Measurements from ENCODE around the gene DIDO1. TPM values are rescaled to one million over a fixed set of nuclear protein-coding genes. Genes with fewer than 3 reads are reported as not detected.

DIDO1 gene
- total and polyA plus RNA-seq, 2 of the 13 experiments (the other 11 are each of a cell fraction or from before 2014, with no cell fraction given): 75.0 to 75.1 TPM

DNA sequence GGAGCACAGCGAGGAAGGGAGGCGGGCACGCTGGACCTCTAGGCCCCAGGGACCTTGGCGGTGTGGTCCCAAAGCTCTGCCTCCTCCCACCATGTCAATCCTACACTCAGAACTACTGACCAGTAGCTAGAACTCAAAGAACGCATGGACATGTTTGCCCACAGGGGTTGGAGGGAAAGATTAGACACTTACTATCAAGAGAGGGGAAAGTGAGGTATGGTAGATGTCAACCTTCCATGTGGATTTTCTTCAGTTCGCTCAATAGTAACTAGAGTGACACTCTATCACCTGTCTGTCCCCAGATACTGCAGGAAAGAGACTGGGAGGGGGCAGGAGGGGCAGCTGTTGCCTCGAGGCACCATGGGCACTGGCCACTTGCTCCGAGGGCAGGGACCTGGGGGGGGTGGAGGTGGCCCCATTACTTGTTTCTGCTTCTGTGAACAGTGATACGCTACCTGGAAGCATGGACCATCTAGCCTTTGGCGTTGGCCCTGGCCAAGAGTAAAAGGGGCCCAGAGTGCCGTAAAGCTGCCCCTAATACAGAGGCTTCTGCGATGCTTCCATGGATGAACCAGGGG, 912 bp upstream of the DIDO1 start (continued):
- no peak for TF ChIP-seq ZFP82 (CRISPR knock-in tag; IDR thresholded peaks at IDR 0.05; ENCODE audit: borderline replicate concordance)
- TF ChIP-seq, protein P1, sequence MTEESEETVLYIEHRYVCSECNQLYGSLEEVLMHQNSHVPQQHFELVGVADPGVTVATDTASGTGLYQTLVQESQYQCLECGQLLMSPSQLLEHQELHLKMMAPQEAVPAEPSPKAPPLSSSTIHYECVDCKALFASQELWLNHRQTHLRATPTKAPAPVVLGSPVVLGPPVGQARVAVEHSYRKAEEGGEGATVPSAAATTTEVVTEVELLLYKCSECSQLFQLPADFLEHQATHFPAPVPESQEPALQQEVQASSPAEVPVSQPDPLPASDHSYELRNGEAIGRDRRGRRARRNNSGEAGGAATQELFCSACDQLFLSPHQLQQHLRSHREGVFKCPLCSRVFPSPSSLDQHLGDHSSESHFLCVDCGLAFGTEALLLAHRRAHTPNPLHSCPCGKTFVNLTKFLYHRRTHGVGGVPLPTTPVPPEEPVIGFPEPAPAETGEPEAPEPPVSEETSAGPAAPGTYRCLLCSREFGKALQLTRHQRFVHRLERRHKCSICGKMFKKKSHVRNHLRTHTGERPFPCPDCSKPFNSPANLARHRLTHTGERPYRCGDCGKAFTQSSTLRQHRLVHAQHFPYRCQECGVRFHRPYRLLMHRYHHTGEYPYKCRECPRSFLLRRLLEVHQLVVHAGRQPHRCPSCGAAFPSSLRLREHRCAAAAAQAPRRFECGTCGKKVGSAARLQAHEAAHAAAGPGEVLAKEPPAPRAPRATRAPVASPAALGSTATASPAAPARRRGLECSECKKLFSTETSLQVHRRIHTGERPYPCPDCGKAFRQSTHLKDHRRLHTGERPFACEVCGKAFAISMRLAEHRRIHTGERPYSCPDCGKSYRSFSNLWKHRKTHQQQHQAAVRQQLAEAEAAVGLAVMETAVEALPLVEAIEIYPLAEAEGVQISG (CRISPR knock-in tag; IDR thresholded peaks at IDR 0.05): no peak
- TF ChIP-seq E2F1 (CRISPR knock-in tag; IDR thresholded peaks at IDR 0.05): no peak
- TF ChIP-seq MBD4 (IDR thresholded peaks at IDR 0.05; ENCODE audit: borderline replicate concordance, low read length): no peak
- TF ChIP-seq ZNF704 (CRISPR knock-in tag; IDR thresholded peaks at IDR 0.05; ENCODE audit: borderline replicate concordance): 0 out of 2 replicates have a peak, but pooled peaks have one; percentile 6
- TF ChIP-seq ZFX (CRISPR knock-in tag; IDR thresholded peaks at IDR 0.05; ENCODE audit: low read depth): no peak
- TF ChIP-seq, protein P2, sequence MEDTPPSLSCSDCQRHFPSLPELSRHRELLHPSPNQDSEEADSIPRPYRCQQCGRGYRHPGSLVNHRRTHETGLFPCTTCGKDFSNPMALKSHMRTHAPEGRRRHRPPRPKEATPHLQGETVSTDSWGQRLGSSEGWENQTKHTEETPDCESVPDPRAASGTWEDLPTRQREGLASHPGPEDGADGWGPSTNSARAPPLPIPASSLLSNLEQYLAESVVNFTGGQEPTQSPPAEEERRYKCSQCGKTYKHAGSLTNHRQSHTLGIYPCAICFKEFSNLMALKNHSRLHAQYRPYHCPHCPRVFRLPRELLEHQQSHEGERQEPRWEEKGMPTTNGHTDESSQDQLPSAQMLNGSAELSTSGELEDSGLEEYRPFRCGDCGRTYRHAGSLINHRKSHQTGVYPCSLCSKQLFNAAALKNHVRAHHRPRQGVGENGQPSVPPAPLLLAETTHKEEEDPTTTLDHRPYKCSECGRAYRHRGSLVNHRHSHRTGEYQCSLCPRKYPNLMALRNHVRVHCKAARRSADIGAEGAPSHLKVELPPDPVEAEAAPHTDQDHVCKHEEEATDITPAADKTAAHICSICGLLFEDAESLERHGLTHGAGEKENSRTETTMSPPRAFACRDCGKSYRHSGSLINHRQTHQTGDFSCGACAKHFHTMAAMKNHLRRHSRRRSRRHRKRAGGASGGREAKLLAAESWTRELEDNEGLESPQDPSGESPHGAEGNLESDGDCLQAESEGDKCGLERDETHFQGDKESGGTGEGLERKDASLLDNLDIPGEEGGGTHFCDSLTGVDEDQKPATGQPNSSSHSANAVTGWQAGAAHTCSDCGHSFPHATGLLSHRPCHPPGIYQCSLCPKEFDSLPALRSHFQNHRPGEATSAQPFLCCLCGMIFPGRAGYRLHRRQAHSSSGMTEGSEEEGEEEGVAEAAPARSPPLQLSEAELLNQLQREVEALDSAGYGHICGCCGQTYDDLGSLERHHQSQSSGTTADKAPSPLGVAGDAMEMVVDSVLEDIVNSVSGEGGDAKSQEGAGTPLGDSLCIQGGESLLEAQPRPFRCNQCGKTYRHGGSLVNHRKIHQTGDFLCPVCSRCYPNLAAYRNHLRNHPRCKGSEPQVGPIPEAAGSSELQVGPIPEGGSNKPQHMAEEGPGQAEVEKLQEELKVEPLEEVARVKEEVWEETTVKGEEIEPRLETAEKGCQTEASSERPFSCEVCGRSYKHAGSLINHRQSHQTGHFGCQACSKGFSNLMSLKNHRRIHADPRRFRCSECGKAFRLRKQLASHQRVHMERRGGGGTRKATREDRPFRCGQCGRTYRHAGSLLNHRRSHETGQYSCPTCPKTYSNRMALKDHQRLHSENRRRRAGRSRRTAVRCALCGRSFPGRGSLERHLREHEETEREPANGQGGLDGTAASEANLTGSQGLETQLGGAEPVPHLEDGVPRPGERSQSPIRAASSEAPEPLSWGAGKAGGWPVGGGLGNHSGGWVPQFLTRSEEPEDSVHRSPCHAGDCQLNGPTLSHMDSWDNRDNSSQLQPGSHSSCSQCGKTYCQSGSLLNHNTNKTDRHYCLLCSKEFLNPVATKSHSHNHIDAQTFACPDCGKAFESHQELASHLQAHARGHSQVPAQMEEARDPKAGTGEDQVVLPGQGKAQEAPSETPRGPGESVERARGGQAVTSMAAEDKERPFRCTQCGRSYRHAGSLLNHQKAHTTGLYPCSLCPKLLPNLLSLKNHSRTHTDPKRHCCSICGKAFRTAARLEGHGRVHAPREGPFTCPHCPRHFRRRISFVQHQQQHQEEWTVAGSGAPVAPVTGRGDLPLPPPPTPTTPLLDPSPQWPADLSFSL (CRISPR knock-in tag; IDR thresholded peaks at IDR 0.05): no peak
- TF ChIP-seq ZNF691 (CRISPR knock-in tag; IDR thresholded peaks at IDR 0.05; ENCODE audit: borderline replicate concordance, low read depth): no peak
- TF ChIP-seq ZNF614 (CRISPR knock-in tag; IDR thresholded peaks at IDR 0.05; ENCODE audit: borderline replicate concordance): no peak
- no peak for TF ChIP-seq PATZ1 (CRISPR knock-in tag; IDR thresholded peaks at IDR 0.05)
- TF ChIP-seq TFDP1 (CRISPR knock-in tag; IDR thresholded peaks at IDR 0.05; ENCODE audit: borderline replicate concordance): 0 out of 2 replicates have a peak, but pooled peaks have one; percentile 17

Measured in HepG2 (cell line).